Spleen (tissue), 7 donors: ENCODE measurements around the gene NTSR1.

Experiments
- POLR2A ChIP-seq, 3 donors: fragments of 450-650 bp; IDR thresholded peaks; one replicate each; pipeline ENCODE4 v1.5.1; 2017; ENCODE audit warnings: antibody characterized with exemption in 3 of 3, mild to moderate bottlenecking in 1 of 3
- POLR2AphosphoS5 ChIP-seq, 3 donors: sonication (generic); formaldehyde crosslinking; IDR thresholded peaks; one replicate each; pipeline ENCODE4 v1.5.1; 2017; ENCODE audit warnings: antibody characterized with exemption in 3 of 3
- TF ChIP-seq, protein P1 (sequence below), 11 experiments: fragments of 200-600 bp in 7 of 11; fragments of 450-650 bp in 4 of 11; sonication (generic) in 4 of 11; IDR thresholded peaks in 8 of 11; conservative IDR thresholded peaks in 3 of 11; 1 replicate in 7 of 11; 2 replicates in 4 of 11; pipeline versions ENCODE4 v1.4.0 to v1.8.0; 2016 to 2021; ENCODE audit warnings: antibody characterized with exemption in 11 of 11, inconsistent platforms in 4 of 11, mild to moderate bottlenecking in 1 of 11
- donor health status: DM: no; HTN: no; CAD: no; lungs with moderate emphysema.
- donor health status: DM: no; HTN: no; CAD: no.
- donor health status: DM: no; HTN: no; CAD: no.

DNA sequence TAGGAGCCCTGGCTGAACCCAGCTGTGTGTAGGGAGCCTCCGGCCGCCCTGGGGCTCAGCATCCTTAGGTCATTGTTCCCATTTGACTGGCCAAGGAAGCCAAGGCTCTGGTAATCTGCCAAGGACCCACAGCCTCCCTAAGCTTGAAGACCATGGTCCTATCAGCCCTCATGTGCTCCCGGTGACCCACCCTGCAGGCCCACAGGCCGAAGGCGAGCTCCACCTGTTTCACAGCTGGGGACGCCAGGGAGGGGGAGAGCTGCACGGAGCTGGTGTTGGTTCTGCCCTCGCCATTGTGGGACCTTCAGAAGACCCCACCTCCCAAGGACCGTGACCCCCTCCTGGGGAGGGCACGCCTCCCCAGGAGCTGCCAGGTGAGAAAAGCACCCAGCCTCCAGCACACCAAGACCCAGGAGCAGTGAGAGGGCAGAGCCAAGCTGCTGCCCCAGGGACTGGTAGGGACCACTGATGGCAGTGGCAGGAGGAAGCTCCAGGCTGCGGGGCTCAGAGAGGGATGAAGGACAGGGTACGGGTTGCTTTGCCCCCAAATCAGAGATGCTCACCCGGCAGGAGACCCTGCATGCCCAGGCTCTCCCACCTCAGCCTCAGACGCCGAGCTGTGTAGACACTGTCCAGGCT is 56.9 kb downstream of the NTSR1 start:
- TF ChIP-seq, protein P1, sequence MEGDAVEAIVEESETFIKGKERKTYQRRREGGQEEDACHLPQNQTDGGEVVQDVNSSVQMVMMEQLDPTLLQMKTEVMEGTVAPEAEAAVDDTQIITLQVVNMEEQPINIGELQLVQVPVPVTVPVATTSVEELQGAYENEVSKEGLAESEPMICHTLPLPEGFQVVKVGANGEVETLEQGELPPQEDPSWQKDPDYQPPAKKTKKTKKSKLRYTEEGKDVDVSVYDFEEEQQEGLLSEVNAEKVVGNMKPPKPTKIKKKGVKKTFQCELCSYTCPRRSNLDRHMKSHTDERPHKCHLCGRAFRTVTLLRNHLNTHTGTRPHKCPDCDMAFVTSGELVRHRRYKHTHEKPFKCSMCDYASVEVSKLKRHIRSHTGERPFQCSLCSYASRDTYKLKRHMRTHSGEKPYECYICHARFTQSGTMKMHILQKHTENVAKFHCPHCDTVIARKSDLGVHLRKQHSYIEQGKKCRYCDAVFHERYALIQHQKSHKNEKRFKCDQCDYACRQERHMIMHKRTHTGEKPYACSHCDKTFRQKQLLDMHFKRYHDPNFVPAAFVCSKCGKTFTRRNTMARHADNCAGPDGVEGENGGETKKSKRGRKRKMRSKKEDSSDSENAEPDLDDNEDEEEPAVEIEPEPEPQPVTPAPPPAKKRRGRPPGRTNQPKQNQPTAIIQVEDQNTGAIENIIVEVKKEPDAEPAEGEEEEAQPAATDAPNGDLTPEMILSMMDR (IDR thresholded peaks at IDR 0.05 in 8 of 11, conservative IDR thresholded peaks at IDR 0.05 in 3 of 11): no peak
- TF ChIP-seq POLR2A (IDR thresholded peaks at IDR 0.05): no peak
- TF ChIP-seq POLR2AphosphoS5 (IDR thresholded peaks at IDR 0.05): no peak
